K562 (cell line): ENCODE data around the gene MATN1. TPM values are rescaled to one million over a fixed set of nuclear protein-coding genes. Genes with fewer than 3 reads are reported as not detected.

Experiments used
- ATF7 ChIP-seq: fragments of 450-650 bp; IDR thresholded peaks from 2 replicates; pipeline ENCODE4 v1.7.1; 2014; ENCODE audit warnings: mild to moderate bottlenecking, moderate library complexity
- MECOM ChIP-seq: fragments of 250-450 bp; sonication (Bioruptor Pico); IDR thresholded peaks from 2 replicates; pipeline ENCODE4 v1.8.0; 2022; ENCODE audit warnings: inconsistent platforms
- NEUROD1 ChIP-seq: fragments of 150-350 bp; IDR thresholded peaks from 2 replicates; pipeline ENCODE4 v1.6.1; 2014; ENCODE audit warnings: borderline replicate concordance, low read length, low read depth; ENCODE audit not compliant: partially characterized antibody
- RBBP5 ChIP-seq: fragments of 200-600 bp; sonication (generic); IDR thresholded peaks from 2 replicates; pipeline ENCODE4 v1.6.1; 2012; ENCODE audit warnings: borderline replicate concordance, mild to moderate bottlenecking, low read length, control low read depth, inconsistent platforms; ENCODE audit not compliant: insufficient read depth, poor library complexity, severe bottlenecking
- RBM25 ChIP-seq: fragments of 200-400 bp; formaldehyde crosslinking; IDR thresholded peaks from 2 replicates; pipeline ENCODE4 v1.6.1; 2018; ENCODE audit warnings: low read length, low read depth, moderate library complexity; ENCODE audit not compliant: severe bottlenecking
- SMARCA5 ChIP-seq: fragments of 450-650 bp; IDR thresholded peaks from 2 replicates; pipeline ENCODE4 v1.6.1; 2016
- SMC3 ChIP-seq: conservative IDR thresholded peaks from 2 replicates; pipeline ENCODE4 v1.6.1; 2011; ENCODE audit warnings: low read depth, low read length, improper control_type of control experiment; ENCODE audit not compliant: insufficient read depth
- TBL1XR1 ChIP-seq, 2 experiments: IDR thresholded peaks; 2 replicates each; pipeline ENCODE4 v1.6.1; 2012; ENCODE audit warnings: improper control_type of control experiment in 2 of 2, low read length in 2 of 2, mild to moderate bottlenecking in 1 of 2
- ZBTB1 ChIP-seq: sonication (generic); formaldehyde crosslinking; IDR thresholded peaks from 2 replicates; pipeline ENCODE4 v1.8.1; 2023; ENCODE audit warnings: missing genetic modification reagents, low read depth, mild to moderate bottlenecking, borderline replicate concordance
- ZKSCAN8 ChIP-seq: fragments of 200-800 bp; sonication (Bioruptor generic); IDR thresholded peaks from 2 replicates; pipeline ENCODE4 v1.6.1; 2016; ENCODE audit warnings: missing genetic modification characterization, missing compliant biosample characterization
- ZNF239 ChIP-seq: fragments of 250-450 bp; sonication (Bioruptor Pico); IDR thresholded peaks from 2 replicates; pipeline ENCODE4 v1.4.0; 2020; ENCODE audit warnings: mild to moderate bottlenecking
- ZNF282 ChIP-seq: sonication (generic); formaldehyde crosslinking; IDR thresholded peaks from 2 replicates; pipeline ENCODE4 v1.8.1; 2023; ENCODE audit warnings: missing genetic modification reagents
- polyA plus RNA-seq, 8 experiments: library from polyadenylated mRNA; depleted of rRNA in 4 of 8; stranded (reverse) in 5 of 8; unstranded in 3 of 8; fragments of >200 nt; fragmentation: Nextera tagmentation in 2 of 8; fragmentation: Illumina TruSeq in 1 of 8; extraction: Ambion mirVana in 2 of 8; extraction: Trizol in 1 of 8; gene quantifications; 2 replicates each; pipeline versions ENCODE4 v1.2.1 to v1.2.3, GENCODE V29; 2011 to 2014; ENCODE audit warnings: inconsistent platforms in 1 of 8, missing spikeins in 1 of 8
- total RNA-seq, 7 experiments: library from RNA; depleted of rRNA in 6 of 7; stranded (reverse); fragments of >200 nt in 6 of 7; fragmentation: Illumina TruSeq in 2 of 7; extraction: Trizol in 2 of 7; gene quantifications; 2 replicates each; pipeline versions ENCODE4 v1.2.1 to v1.2.3, GENCODE V29; 2011 to 2021; ENCODE audit warnings: low replicate concordance in 1 of 7
- TF ChIP-seq, protein P1 (sequence below): fragments of 450-650 bp; IDR thresholded peaks from 2 replicates; pipeline ENCODE4 v1.6.1; 2018; ENCODE audit not compliant: partially characterized antibody
- TF ChIP-seq, protein P2 (sequence below): fragments of 200-800 bp; sonication (Bioruptor generic); IDR thresholded peaks from 2 replicates; pipeline ENCODE4 v1.6.1; 2016; ENCODE audit warnings: missing genetic modification characterization, missing compliant biosample characterization
- TF ChIP-seq, protein P3 (sequence below): fragments of 250-450 bp; sonication (Bioruptor Pico); IDR thresholded peaks from 2 replicates; pipeline ENCODE4 v1.5.0; 2022; ENCODE audit warnings: mild to moderate bottlenecking

The MATN1 gene
- total and polyA plus RNA-seq, 9 of the 15 experiments (the other 6 are each of a cell fraction or from before 2014, with no cell fraction given): 0.10 to 2.3 (median 1.2) TPM

DNA sequence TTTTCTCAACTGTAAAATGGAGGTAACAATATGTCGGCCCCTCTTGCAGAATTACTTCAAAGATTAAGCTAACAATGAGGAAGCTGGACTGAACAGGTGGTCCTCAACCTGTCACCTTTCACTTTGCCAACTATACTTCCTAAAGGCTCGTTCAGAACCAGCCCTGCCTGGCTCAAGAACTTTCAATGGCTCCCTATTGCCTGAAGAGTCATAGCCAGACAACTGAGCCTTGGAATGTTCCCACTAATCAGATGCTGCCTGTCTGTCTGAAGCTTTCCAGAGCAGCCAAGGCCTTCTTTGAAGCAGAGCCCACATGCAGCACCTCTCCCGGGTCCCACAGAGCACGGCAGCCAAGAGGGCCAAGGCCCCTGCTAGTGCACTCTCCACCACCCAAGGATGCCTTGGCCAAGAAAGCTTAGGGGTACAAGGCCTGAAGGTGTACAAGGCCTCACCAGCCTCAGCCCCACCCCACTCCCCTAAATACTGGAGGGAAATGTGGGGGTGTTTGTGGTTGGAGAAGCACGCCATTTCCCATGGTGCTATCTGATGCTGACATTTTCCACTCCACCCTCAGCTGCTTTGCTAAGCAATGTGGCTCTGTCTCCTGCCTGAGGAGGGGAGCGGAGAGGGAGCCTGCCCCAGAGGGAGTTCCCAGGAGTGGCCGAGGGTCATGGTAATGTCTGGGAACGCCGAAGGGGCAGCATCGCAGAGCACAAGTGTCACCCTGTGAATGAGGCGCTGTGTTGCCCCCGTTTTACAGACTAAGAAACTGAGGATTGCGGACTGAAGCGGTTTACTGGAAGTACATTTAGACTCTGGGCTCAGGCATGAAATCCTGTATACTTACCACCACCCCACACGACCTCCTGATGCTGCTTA, 42.4 kb upstream of the MATN1 start (continued):
- TF ChIP-seq ZKSCAN8 (CRISPR knock-in tag) (peak; percentile 59; the same call in 1 of the 2 replicates), RBM25 (peak; percentile 96), TBL1XR1 (IDR thresholded peaks at IDR 0.05; ENCODE audit: low read length in 2 of 2) (0 out of 4 replicates have a peak, but pooled peaks of 1 of the 2 experiments have one; percentile 23), ZNF282 (CRISPR knock-in tag) (no peak), SMARCA5 (peak; percentile 87), ZBTB1 (CRISPR knock-in tag) (0 out of 2 replicates have a peak, but pooled peaks have one; percentile 9), MECOM (CRISPR knock-in tag) (peak; percentile 42), SMC3 (no peak), ZNF239 (CRISPR knock-in tag) (no peak; the same call in 1 of the 2 replicates), NEUROD1 (peak; percentile 31), ATF7 (no peak), RBBP5 (peak; percentile 44)
- TF ChIP-seq, protein P1, sequence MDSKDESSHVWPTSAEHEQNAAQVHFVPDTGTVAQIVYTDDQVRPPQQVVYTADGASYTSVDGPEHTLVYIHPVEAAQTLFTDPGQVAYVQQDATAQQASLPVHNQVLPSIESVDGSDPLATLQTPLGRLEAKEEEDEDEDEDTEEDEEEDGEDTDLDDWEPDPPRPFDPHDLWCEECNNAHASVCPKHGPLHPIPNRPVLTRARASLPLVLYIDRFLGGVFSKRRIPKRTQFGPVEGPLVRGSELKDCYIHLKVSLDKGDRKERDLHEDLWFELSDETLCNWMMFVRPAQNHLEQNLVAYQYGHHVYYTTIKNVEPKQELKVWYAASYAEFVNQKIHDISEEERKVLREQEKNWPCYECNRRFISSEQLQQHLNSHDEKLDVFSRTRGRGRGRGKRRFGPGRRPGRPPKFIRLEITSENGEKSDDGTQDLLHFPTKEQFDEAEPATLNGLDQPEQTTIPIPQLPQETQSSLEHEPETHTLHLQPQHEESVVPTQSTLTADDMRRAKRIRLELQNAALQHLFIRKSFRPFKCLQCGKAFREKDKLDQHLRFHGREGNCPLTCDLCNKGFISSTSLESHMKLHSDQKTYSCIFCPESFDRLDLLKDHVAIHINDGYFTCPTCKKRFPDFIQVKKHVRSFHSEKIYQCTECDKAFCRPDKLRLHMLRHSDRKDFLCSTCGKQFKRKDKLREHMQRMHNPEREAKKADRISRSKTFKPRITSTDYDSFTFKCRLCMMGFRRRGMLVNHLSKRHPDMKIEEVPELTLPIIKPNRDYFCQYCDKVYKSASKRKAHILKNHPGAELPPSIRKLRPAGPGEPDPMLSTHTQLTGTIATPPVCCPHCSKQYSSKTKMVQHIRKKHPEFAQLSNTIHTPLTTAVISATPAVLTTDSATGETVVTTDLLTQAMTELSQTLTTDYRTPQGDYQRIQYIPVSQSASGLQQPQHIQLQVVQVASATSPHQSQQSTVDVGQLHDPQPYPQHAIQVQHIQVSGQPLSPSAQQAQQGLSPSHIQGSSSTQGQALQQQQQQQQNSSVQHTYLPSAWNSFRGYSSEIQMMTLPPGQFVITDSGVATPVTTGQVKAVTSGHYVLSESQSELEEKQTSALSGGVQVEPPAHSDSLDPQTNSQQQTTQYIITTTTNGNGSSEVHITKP: no peak
- TF ChIP-seq, protein P2, sequence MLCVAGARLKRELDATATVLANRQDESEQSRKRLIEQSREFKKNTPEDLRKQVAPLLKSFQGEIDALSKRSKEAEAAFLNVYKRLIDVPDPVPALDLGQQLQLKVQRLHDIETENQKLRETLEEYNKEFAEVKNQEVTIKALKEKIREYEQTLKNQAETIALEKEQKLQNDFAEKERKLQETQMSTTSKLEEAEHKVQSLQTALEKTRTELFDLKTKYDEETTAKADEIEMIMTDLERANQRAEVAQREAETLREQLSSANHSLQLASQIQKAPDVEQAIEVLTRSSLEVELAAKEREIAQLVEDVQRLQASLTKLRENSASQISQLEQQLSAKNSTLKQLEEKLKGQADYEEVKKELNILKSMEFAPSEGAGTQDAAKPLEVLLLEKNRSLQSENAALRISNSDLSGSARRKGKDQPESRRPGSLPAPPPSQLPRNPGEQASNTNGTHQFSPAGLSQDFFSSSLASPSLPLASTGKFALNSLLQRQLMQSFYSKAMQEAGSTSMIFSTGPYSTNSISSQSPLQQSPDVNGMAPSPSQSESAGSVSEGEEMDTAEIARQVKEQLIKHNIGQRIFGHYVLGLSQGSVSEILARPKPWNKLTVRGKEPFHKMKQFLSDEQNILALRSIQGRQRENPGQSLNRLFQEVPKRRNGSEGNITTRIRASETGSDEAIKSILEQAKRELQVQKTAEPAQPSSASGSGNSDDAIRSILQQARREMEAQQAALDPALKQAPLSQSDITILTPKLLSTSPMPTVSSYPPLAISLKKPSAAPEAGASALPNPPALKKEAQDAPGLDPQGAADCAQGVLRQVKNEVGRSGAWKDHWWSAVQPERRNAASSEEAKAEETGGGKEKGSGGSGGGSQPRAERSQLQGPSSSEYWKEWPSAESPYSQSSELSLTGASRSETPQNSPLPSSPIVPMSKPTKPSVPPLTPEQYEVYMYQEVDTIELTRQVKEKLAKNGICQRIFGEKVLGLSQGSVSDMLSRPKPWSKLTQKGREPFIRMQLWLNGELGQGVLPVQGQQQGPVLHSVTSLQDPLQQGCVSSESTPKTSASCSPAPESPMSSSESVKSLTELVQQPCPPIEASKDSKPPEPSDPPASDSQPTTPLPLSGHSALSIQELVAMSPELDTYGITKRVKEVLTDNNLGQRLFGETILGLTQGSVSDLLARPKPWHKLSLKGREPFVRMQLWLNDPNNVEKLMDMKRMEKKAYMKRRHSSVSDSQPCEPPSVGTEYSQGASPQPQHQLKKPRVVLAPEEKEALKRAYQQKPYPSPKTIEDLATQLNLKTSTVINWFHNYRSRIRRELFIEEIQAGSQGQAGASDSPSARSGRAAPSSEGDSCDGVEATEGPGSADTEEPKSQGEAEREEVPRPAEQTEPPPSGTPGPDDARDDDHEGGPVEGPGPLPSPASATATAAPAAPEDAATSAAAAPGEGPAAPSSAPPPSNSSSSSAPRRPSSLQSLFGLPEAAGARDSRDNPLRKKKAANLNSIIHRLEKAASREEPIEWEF: 0 out of 2 replicates have a peak, but pooled peaks have one; percentile 36
- TF ChIP-seq, protein P3, sequence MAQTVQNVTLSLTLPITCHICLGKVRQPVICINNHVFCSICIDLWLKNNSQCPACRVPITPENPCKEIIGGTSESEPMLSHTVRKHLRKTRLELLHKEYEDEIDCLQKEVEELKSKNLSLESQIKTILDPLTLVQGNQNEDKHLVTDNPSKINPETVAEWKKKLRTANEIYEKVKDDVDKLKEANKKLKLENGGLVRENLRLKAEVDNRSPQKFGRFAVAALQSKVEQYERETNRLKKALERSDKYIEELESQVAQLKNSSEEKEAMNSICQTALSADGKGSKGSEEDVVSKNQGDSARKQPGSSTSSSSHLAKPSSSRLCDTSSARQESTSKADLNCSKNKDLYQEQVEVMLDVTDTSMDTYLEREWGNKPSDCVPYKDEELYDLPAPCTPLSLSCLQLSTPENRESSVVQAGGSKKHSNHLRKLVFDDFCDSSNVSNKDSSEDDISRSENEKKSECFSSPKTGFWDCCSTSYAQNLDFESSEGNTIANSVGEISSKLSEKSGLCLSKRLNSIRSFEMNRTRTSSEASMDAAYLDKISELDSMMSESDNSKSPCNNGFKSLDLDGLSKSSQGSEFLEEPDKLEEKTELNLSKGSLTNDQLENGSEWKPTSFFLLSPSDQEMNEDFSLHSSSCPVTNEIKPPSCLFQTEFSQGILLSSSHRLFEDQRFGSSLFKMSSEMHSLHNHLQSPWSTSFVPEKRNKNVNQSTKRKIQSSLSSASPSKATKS (CRISPR knock-in tag): no peak
